HG02798 (cell line): ENCODE measurements around the gene EXD2.
"Not testable (repeated sequence)": the region's sequence is repeated elsewhere in the genome, so short reads cannot be mapped to it uniquely, and the experiment has no call there.

Experiments
- ATAC-seq: cut with Tn5 transposase; IDR thresholded peaks from one replicate; pipeline ENCODE4 v1.9.1; 2021; ENCODE audit warnings: mild to moderate bottlenecking; ENCODE audit not compliant: unreplicated experiment, poor library complexity

EXD2 gene

GRCh38 chr14:69193721-69194120 is 2.4 kb downstream of the EXD2 start:
- ATAC-seq: no peak

GRCh38 chr14:69199786-69200185 is 8.5 kb downstream of the EXD2 start:
- ATAC-seq: no peak

- ATAC-seq: no peak
These were observed 13.5 kb downstream of the EXD2 start for GRCh38 chr14:69204753-69205152.

GRCh38 chr14:69207435-69208041 is 16.2 kb downstream of the EXD2 start:
- no peak for ATAC-seq

GRCh38 chr14:69208666-69209065 is 17.4 kb downstream of the EXD2 start:
- ATAC-seq: no peak

GRCh38 chr14:69214393-69214792 is 23.1 kb downstream of the EXD2 start:
- ATAC-seq: no peak

- not testable (repeated sequence) for ATAC-seq
These were observed 26.4 kb downstream of the EXD2 start for GRCh38 chr14:69217663-69218062.

GRCh38 chr14:69224946-69225345 is 33.6 kb downstream of the EXD2 start:
- ATAC-seq: no peak

- ATAC-seq: no peak
These were observed 34.9 kb downstream of the EXD2 start for GRCh38 chr14:69226178-69226577.

GRCh38 chr14:69226736-69227135 is 35.4 kb downstream of the EXD2 start:
- no peak for ATAC-seq

GRCh38 chr14:69231486-69231885 is 40.2 kb downstream of the EXD2 start:
- ATAC-seq: no peak

GRCh38 chr14:69232388-69232787 is 41.1 kb downstream of the EXD2 start:
- ATAC-seq: no peak

GRCh38 chr14:69234106-69234505 is 42.8 kb downstream of the EXD2 start:
- ATAC-seq: no peak

- ATAC-seq: no peak
These were observed 44.4 kb downstream of the EXD2 start for GRCh38 chr14:69235708-69236107.

- no peak for ATAC-seq
These were observed 45.8 kb downstream of the EXD2 start for GRCh38 chr14:69237142-69237541.

- ATAC-seq: no peak
These were observed 46.3 kb downstream of the EXD2 start for GRCh38 chr14:69237584-69237983.

GRCh38 chr14:69238883-69239282 is 47.6 kb downstream of the EXD2 start:
- no peak for ATAC-seq

GRCh38 chr14:69240527-69241173 is 49.4 kb downstream of the EXD2 start:
- ATAC-seq: no peak

- ATAC-seq: no peak
These were observed 50.3 kb downstream of the EXD2 start for GRCh38 chr14:69241577-69241976.

- ATAC-seq: no peak
These were observed 51.3 kb downstream of the EXD2 start for GRCh38 chr14:69242311-69243224.

- ATAC-seq: no peak
These were observed 53.6 kb downstream of the EXD2 start for GRCh38 chr14:69244946-69245345.
